NCI-H82 (cell line): Measurements from ENCODE around the gene PIBF1.
"Not testable (repeated sequence)": the region's sequence is repeated elsewhere in the genome, so short reads cannot be mapped to it uniquely, and the experiment has no call there.

ENCODE experiments used
- DNase-seq: peaks from one replicate; lab custom pipeline; 2025; lab: John Stamatoyannopoulos, UW

Gene PIBF1

DNA sequence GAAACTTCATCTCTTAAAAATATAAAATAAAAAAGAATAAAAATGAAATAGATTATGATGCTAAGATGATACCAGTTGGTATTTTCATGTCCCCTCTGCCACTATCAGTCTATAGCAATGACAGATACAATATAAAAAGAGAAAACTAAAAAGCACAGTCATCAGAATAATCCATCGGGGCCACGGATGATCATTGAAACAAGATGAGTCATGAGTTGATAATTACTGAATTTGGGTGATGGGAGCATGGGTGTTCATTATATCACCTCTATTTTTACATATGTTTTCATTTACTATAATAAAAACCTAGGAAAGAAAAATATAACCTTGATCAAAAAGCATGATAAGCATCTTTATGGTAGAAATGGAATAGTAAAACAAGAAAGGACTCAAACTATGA lies 41.1 kb downstream of the PIBF1 start:
- no peak for DNase-seq

GRCh38 chr13:72823724-72824123 lies 41.8 kb downstream of the PIBF1 start:
- DNase-seq = no peak

- no peak for DNase-seq
Measured at GRCh38 chr13:72834601-72835000, 52.7 kb downstream of the PIBF1 start.

DNA sequence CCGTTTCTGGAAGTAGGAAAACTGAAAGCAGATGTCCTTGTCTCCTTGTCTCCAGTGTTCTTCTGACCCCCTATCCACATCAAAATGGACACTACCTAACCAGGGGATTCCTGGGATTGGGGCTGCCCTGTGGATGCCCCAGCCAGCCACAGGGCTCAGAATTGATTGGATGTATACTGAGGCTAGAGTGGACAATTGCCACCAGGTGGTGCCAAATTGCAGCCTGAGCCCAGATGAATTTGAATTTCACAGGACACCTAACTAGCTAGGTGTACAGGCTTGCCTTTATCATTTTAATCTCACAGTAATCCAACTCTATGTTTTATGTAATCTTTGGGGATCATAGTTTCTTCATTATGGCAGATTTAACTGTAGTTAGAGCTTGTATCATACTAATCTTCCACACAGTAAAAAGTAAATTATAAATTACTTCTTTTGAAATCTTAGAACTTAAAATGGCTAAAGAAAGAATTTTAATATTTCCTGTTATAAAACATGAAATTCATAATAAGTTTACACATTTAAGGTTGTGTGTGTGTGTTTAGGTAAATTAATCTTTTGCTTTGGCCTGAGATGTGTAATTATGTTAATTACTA lies 58.0 kb downstream of the PIBF1 start:
- DNase-seq = peak; percentile 74

- no peak for DNase-seq
Measured at GRCh38 chr13:72842991-72843390, 61.1 kb downstream of the PIBF1 start.

GRCh38 chr13:72845148-72845547 lies 63.2 kb downstream of the PIBF1 start:
- DNase-seq = not testable (repeated sequence)

DNA sequence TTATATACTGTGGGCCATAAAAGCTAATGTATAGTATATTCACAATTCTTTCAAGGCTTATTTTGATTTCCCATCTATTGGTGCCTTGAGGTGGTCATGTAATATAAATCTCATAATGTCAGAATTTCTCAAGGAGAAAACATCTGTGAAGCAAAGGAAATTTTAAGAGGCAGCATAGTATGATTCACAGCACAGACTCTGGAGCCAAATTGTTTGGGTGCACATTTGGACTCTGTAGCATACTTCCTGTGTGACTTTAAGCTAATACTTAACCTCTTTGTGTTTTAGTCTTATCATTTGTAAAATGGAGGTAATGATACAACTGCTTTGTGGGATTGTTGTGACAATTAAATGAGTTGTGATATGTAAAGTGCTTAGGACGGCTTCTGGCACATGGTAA lies 67.6 kb downstream of the PIBF1 start:
- no peak for DNase-seq

- DNase-seq = no peak
Measured at GRCh38 chr13:72850959-72851677, 69.2 kb downstream of the PIBF1 start.

- no peak for DNase-seq
Measured at GRCh38 chr13:72851678-72852014, 69.7 kb downstream of the PIBF1 start.

DNA sequence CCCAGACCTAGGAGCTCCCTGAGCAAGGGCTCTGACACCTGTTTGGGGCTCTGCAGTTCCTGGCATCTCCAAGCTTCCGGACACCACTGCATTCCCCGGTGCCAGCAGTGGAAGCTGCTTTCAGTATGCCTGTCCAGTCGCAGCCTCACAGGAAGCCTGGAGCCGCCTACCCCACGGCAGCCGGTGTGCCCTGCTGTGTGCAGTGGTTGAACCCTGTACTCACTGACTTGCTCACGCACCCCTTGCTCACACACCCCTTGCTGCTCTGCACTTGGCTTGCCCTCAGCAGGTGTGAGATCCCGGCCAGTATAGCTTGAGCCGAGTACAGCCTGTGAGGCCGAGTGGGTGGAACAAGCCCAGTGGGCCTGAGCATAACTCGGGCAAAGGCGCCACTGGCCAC lies 70.3 kb downstream of the PIBF1 start:
- DNase-seq = no peak

- DNase-seq = no peak
Measured at GRCh38 chr13:72853000-72853399, 71.1 kb downstream of the PIBF1 start.

GRCh38 chr13:72864142-72865011 lies 82.4 kb downstream of the PIBF1 start:
- no peak for DNase-seq

DNA sequence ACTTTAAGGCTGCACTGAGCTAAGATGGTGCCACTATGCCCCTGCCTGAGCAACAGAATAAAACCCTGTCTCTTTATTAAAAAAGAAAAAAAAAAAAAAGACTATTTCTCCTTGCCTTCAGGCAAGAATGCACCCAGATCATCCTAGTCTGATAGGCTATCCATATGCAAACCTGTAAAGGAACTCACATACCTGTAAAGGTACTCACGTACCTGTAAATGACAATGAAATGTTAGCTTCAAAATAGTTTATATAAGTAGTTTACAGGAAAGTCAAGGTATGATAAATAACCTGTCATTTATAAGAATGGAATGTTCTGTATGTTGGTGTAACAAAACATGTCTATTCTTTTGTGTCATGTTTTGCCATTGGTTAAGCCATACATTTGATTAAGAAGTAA lies 86.3 kb downstream of the PIBF1 start:
- DNase-seq = no peak

GRCh38 chr13:72875233-72875632 lies 93.3 kb downstream of the PIBF1 start:
- no peak for DNase-seq

DNA sequence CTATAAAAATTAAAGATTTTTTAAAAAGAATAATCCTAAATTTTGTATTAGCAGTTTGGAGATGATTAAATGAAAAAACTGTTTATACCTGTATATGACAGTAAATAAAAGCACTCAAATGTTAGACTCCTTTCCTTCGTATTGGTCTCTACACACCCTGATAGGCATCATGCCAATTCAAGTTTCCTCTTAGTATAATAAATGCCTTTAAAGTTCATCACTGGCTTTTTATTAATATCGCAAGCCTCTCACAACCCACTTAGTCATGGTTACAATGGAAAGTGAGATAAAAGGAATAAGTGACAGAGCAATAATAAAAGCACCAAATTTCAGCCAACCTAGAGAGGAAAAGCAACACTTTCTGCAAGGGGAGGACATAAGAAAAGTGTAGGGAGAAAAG lies 102.2 kb downstream of the PIBF1 start:
- DNase-seq = no peak

- DNase-seq = no peak
Measured at GRCh38 chr13:72886272-72887067, 104.5 kb downstream of the PIBF1 start.

GRCh38 chr13:72889495-72889894 lies 107.6 kb downstream of the PIBF1 start:
- no peak for DNase-seq

- no peak for DNase-seq
Measured at GRCh38 chr13:72890546-72890945, 108.6 kb downstream of the PIBF1 start.

- no peak for DNase-seq
Measured at GRCh38 chr13:72891423-72891822, 109.5 kb downstream of the PIBF1 start.

DNA sequence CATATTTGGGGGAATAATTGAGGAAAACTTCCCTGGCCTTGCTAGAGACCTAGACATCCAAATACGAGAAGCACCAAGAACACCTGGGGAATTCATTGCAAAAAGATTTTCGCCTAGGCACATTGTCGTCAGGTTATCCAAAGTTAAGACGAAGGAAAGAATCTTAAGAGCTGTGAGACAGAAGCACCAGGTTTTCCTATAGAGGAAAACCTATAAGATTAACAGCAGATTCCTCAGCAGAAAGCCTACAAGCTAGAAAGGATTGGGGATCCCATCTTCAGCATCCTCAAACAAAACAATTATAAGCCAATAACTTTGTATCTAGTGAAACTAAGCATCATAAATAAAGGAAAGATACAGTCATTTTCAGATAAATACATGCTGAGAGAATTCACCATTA lies 114.9 kb downstream of the PIBF1 start:
- no peak for DNase-seq

- DNase-seq = not testable (repeated sequence)
Measured at GRCh38 chr13:72901546-72901945, 119.6 kb downstream of the PIBF1 start.

DNA sequence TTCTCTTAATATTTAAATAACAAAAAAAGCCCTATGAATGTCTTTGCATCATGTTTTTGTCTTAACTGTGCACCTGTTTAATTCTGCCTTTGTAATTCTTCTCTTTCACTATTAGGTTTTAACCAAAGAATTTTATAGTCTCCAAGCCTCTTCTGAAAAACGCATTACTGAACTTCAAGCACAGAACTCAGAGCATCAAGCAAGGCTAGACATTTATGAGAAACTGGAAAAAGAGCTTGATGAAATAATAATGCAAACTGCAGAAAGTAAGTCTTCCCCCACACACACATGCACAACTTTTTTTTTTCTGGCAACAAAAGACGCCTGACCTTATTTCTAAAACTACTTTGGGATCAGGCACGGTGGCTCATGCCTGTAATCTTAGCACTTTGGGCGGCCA lies 126.5 kb downstream of the PIBF1 start:
- DNase-seq = no peak
